HG02642 (cell line): ENCODE data around the gene CASQ2.

Experiments
- ATAC-seq: cut with Tn5 transposase; IDR thresholded peaks from one replicate; pipeline ENCODE4 v1.9.1; 2021; ENCODE audit warnings: mild to moderate bottlenecking; ENCODE audit not compliant: unreplicated experiment, poor library complexity

CASQ2 gene

GRCh38 chr1:115740811-115741210 is 27.7 kb downstream of the CASQ2 start:
- ATAC-seq: no peak

- no peak for ATAC-seq
Measured at GRCh38 chr1:115732316-115732715, 36.2 kb downstream of the CASQ2 start.

- ATAC-seq: peak; percentile 92
Measured at GRCh38 chr1:115729756-115730155, 38.8 kb downstream of the CASQ2 start.

- ATAC-seq: no peak
Measured at GRCh38 chr1:115728341-115728740, 40.2 kb downstream of the CASQ2 start.

- no peak for ATAC-seq
Measured at GRCh38 chr1:115727706-115728249, 40.7 kb downstream of the CASQ2 start.

GRCh38 chr1:115726570-115726969 is 41.9 kb downstream of the CASQ2 start:
- no peak for ATAC-seq

- no peak for ATAC-seq
Measured at GRCh38 chr1:115726161-115726560, 42.4 kb downstream of the CASQ2 start.

- no peak for ATAC-seq
Measured at GRCh38 chr1:115725600-115725999, 42.9 kb downstream of the CASQ2 start.

GRCh38 chr1:115723756-115724155 is 44.8 kb downstream of the CASQ2 start:
- no peak for ATAC-seq

- ATAC-seq: no peak
Measured at GRCh38 chr1:115722221-115722620, 46.3 kb downstream of the CASQ2 start.

GRCh38 chr1:115719285-115719684 is 49.2 kb downstream of the CASQ2 start:
- no peak for ATAC-seq

- ATAC-seq: no peak
Measured at GRCh38 chr1:115718011-115718754, 50.3 kb downstream of the CASQ2 start.

- no peak for ATAC-seq
Measured at GRCh38 chr1:115717541-115717940, 51.0 kb downstream of the CASQ2 start.

GRCh38 chr1:115714572-115715141 is 53.9 kb downstream of the CASQ2 start:
- no peak for ATAC-seq

GRCh38 chr1:115713906-115714305 is 54.6 kb downstream of the CASQ2 start:
- ATAC-seq: no peak

- no peak for ATAC-seq
Measured at GRCh38 chr1:115712911-115713609, 55.5 kb downstream of the CASQ2 start.

GRCh38 chr1:115710859-115711624 is 57.5 kb downstream of the CASQ2 start:
- no peak for ATAC-seq

GRCh38 chr1:115706587-115707425 is 61.7 kb downstream of the CASQ2 start:
- no peak for ATAC-seq

- ATAC-seq: no peak
Measured at GRCh38 chr1:115705963-115706362, 62.6 kb downstream of the CASQ2 start.
